ENCODE results near the gene ATP6V0A1.

The ATP6V0A1 gene

GRCh38 chr17:42517516-42517915 lies 58.8 kb downstream of the ATP6V0A1 start:
- peak; percentile 81 for DNase-seq (ENCODE audit: insufficient read length, low spot score)
- FAIRE-seq = peak; percentile 88

- DNase-seq (ENCODE audit: insufficient read length, low spot score) (no peak), FAIRE-seq (no peak)
Measured at GRCh38 chr17:42518046-42518754, 59.5 kb downstream of the ATP6V0A1 start.

- no peak for DNase-seq (ENCODE audit: insufficient read length, low spot score)
Measured at GRCh38 chr17:42518755-42519545, 60.3 kb downstream of the ATP6V0A1 start.

GRCh38 chr17:42519546-42520491 lies 61.1 kb downstream of the ATP6V0A1 start:
- DNase-seq (ENCODE audit: insufficient read length, low spot score) (no peak), FAIRE-seq (no peak)

More at GRCh38 chr17:42518755-42519545, 60.3 kb downstream of the ATP6V0A1 start:
- no peak for FAIRE-seq

- DNase-seq (ENCODE audit: insufficient read length, low spot score) (no peak), FAIRE-seq (no peak)
Measured at GRCh38 chr17:42520540-42520951, 61.9 kb downstream of the ATP6V0A1 start.

GRCh38 chr17:42521036-42521435 lies 62.4 kb downstream of the ATP6V0A1 start:
- no peak for FAIRE-seq
- no peak for DNase-seq (ENCODE audit: insufficient read length, low spot score)

GRCh38 chr17:42521666-42522262 lies 63.1 kb downstream of the ATP6V0A1 start:
- no peak for DNase-seq (ENCODE audit: insufficient read length, low spot score)
- FAIRE-seq = no peak

GRCh38 chr17:42522263-42522790 lies 63.6 kb downstream of the ATP6V0A1 start:
- DNase-seq (ENCODE audit: insufficient read length, low spot score) (no peak), FAIRE-seq (no peak)

- no peak for DNase-seq (ENCODE audit: insufficient read length, low spot score)
- FAIRE-seq = no peak
Measured at GRCh38 chr17:42522798-42523278, 64.2 kb downstream of the ATP6V0A1 start.

- FAIRE-seq (no peak), DNase-seq (ENCODE audit: insufficient read length, low spot score) (no peak)
Measured at GRCh38 chr17:42525221-42525620, 66.5 kb downstream of the ATP6V0A1 start.

GRCh38 chr17:42526031-42526444 lies 67.4 kb downstream of the ATP6V0A1 start:
- FAIRE-seq = no peak
- DNase-seq (ENCODE audit: insufficient read length, low spot score) = no peak

- DNase-seq (ENCODE audit: insufficient read length, low spot score) (no peak), FAIRE-seq (no peak)
Measured at GRCh38 chr17:42527932-42528331, 69.3 kb downstream of the ATP6V0A1 start.

GRCh38 chr17:42529061-42529460 lies 70.4 kb downstream of the ATP6V0A1 start:
- DNase-seq (ENCODE audit: insufficient read length, low spot score) = no peak
- FAIRE-seq = no peak

GRCh38 chr17:42530952-42531454 lies 72.3 kb downstream of the ATP6V0A1 start:
- no peak for FAIRE-seq
- no peak for DNase-seq (ENCODE audit: insufficient read length, low spot score)

GRCh38 chr17:42531455-42532354 lies 73.0 kb downstream of the ATP6V0A1 start:
- FAIRE-seq (peak; percentile 59), DNase-seq (ENCODE audit: insufficient read length, low spot score) (no peak)

- DNase-seq (ENCODE audit: insufficient read length, low spot score) = no peak
- no peak for FAIRE-seq
Measured at GRCh38 chr17:42535155-42536047, 76.7 kb downstream of the ATP6V0A1 start.

GRCh38 chr17:42536048-42536371 lies 77.3 kb downstream of the ATP6V0A1 start, which contains the start of gene NAGLU:
NAGLU (plus strand) TSS chr17:42536241; CDS start chr17:42536273, 32 bp downstream.
- FAIRE-seq = peak; percentile 76
- DNase-seq (ENCODE audit: insufficient read length, low spot score) = peak; percentile 100
